NCI-H146 (cell line): ENCODE results near the gene FZR1.
"Not testable (repeated sequence)": the region's sequence is repeated elsewhere in the genome, so short reads cannot be mapped to it uniquely, and the experiment has no call there.

Experiments used
- DNase-seq: peaks from one replicate; lab custom pipeline; 2025; lab: John Stamatoyannopoulos, UW

The FZR1 gene

DNA sequence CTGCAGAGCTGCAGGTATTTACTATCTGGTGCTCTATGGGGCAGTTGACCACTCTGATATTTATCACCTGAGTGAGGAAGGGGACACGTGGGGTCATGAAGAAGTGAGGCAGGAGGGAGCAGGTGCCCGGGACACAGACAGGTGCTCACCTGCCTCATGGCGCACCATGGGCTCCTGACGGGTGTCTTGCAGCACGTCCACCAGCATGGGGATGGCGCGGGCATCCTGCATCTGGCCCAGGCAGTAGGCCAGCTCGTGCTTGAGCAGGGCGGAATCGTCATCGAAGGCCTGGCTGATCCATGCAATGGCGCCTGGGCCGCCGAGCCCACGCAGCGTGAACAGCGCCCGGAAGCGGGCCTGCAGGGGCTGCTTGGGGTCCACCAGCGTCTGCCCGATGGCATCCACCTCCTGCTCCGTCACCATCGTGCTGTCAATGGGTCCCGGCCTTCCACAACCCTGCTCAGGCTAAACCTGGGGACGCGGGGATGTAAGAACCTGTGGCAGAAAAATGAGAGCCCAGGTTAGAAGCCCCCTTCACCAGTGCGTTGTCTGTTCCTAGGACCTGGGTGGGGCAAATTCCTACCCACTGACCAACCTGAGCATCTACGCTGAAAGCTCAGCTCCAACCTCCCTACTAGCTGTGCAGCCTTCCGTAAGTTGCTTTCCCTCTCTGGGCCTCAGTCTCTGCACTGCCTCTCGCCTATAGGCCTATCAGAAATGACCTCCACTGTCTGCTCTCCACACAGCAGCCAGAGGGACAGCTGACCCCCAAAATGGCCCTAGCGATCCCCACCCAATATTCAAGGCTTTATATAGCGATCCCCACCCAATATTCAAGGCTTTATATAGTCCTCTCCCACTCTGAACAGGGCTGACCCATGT is 9.5 kb upstream of the FZR1 start:
- no peak for DNase-seq

DNA sequence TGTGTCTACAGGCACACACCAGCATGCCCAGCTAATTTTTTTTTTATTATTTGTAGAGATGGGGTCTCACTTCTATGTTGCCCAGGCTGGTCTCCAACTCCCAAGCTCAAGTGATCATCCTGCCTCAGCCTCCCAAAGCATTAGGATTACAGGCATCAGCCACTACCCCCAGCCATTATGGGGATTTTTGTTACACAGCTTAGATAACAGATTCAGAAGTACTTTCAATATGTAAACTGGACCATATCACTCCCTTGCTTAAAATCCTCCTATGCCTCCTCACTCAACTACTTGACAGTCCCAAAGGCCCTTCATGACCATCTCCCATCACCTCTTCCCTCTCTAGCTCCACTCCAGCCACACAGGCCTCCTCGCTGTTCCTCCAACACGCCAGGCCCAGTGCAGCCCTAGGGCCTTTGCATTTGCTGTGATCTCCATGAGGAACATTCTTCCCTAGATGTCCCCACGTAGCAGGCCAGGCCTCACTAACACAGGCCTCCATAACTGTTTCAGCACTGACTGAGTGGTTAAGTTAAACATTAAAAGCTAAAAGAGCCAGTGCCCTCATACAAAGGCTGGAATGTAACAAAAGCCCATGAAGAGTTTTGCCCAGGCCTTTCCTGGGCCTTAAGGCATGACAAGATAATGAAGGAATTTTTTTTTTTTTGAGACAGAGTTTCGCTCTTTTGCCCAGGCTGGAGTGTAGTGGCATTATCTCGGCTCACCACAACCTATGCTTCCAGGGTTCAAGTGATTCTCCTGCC is 8.2 kb upstream of the FZR1 start:
- DNase-seq = no peak

DNA sequence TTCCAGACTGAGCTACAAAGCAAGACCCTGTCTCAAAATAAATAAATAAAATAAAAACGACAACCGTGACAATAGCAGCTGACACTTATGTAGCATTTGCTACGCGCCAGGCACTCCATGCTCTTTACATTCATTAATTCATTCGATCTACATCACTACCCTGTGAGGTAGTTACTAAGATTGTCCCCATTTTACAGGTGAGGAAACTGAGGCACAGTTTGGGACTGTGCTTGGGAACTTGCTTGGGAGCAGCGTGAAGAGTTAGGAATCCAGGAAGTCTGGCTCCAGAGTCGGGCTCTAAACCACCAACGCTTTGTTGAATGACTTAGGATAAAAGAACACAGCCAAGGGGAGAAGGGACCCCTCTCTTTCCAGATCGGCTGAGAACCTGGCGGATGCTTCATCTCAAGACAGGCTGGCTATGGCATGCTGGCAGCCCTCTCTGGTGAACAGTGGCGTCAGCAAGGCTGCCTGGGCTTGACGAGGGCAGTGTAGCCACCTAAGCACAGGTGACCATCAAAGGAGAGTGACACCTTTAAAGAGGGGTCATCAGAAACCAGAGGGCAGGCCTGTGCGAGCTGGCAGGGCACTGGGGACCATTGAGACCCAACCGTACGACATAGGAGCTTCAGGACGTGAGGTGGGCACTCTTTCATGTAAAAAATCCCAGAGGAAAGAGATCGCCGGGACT is 6.2 kb upstream of the FZR1 start:
- peak; percentile 25 for DNase-seq

DNA sequence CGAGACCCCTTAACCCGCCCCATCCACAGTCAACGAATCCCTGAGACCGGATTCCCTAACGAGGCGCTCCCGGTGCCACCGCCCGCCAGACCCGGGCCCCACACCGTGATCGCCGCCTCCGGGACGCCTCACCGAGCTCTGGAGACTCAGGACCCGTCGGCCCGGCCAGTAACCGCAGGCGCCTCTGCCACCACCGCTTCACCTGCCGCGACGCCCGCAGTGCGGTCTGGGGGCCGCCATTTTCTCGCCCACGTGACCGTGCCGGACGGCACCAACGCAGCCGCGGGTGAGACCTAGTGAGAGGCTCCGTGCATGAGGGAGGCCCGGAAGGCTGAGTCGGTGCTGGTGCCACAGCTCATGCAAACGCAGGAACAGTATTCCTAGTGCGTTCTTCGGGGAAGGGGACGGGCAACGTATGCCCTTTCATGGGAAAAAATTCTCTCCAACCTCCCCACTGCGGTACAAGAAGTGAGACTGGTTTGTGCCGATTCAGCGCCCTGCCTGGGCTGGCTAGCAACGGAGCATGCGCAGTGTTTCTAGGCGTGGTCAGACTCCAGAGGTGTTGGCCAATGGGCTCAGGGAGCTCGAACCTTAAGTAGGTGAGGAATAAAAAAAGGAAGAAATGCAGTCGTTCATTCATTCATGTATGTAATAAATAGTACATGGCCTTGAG is 5.5 kb upstream of the FZR1 start, which contains the start of gene DOHH:
Gene DOHH (minus strand): TSS at position 246 of the 673 bp plus-strand sequence. CDS start 3,860 bp downstream, outside the sequence.
- DNase-seq = peak; percentile 90

DNA sequence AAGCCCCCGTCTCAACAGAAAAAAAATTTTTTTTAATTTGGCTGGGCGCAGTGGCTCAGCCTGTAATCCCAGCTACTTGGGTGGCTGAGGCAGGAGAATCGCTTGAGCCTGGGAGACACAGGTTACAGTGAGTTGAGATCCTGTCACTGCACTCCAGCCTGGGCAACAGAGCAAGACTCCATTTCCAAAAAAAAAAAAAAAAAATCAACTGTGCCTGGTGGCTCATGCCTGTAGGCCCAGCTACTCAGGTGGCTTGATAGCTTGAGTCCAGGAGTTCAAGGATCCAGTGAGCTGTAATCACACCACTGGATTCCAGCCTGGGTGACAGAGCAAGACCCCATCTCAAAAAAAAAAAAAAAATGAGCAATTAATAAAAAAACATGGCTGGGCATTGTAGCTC is 4.3 kb upstream of the FZR1 start:
- DNase-seq = no peak

DNA sequence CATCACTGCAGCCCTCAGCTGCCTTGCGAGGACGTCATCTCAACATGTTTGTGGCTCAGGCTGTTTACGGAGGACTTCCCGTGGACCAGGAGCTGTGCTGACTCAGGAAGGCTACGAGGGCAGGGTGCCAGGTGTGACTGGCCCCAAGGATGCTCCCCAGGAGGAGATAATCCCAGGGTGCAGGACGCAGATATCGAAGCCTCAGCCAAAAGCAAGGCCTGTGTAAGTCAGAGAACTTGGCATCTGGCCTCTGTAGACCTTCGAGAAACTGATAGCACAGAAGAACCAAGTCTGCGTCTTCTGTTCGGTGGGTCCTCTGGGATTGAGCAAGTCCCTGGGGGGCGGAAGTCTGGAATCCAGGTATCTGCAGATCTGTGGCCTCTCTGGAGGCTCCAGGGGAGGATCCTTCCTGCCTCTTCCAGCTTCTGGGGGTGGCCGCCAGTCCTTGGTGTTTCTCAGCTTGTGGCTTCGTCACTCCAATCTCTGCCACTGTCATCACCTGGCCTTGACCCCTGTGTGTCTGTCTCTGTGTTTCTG is 3.0 kb upstream of the FZR1 start:
- no peak for DNase-seq

DNA sequence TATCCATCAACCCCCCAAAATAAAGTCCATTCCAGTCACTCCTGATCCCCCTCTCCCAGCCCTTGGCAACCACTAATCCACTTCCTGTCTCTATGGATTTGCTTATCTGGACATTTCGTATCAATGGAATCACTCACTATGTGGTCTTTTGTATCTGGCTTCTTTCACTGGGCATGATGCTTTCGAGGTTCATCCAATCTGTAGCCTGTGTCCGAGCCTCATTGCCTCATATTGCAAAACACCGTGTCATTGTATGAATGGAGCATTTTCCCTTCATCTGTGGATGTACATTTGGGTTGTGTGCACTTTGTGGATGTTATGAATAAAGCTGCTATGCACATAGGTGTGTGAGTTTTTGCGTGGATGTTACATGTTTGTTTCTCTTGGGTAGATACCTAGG is 1.4 kb upstream of the FZR1 start:
- DNase-seq = peak; percentile 44

DNA sequence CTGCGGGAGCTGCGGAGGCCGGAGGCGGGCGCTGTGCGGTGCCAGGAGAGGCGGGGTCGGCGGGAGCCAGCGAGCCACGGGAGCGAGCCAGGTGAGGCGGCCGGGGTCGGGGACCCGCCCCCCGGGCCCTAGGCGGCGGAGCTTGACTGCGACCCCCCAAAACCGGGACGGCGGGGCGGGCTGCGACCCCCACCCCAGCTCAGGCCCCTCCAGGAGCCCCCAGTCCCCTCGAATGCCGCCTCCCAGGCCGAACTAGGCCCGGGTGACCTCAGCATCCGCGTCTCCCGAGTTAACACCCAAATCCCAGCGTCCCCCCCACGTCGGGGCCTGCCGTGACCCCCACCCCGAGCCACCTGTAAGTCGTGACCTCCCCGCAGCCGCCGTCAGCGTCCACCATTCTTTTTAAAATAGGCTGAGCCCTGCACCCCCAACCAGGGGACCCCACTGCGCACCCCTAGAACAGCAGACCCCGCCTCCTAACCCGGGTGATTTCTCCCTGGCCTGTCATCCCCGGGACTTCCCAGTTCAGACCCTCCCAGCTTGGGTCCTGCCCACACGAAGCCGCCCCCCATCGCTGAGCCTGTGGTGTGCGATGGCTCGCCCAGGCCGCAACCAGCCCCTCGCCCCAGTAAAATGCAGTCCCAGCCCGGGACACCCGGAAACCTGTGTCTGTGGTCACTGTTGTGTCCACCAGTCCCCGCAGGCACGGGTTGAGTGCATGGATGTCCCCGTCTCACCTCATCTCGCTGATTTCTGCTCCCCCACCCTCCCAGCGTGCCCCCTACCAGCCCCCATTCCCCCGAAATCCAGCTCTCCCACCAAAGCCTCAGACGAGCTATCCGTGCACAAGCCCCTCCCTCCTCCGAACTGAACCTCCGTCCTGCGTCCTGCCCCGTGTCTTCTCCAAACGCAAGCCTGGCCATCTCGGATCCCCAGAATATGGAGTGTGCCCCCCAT is 551 bp downstream of the FZR1 start:
- no peak for DNase-seq

DNA sequence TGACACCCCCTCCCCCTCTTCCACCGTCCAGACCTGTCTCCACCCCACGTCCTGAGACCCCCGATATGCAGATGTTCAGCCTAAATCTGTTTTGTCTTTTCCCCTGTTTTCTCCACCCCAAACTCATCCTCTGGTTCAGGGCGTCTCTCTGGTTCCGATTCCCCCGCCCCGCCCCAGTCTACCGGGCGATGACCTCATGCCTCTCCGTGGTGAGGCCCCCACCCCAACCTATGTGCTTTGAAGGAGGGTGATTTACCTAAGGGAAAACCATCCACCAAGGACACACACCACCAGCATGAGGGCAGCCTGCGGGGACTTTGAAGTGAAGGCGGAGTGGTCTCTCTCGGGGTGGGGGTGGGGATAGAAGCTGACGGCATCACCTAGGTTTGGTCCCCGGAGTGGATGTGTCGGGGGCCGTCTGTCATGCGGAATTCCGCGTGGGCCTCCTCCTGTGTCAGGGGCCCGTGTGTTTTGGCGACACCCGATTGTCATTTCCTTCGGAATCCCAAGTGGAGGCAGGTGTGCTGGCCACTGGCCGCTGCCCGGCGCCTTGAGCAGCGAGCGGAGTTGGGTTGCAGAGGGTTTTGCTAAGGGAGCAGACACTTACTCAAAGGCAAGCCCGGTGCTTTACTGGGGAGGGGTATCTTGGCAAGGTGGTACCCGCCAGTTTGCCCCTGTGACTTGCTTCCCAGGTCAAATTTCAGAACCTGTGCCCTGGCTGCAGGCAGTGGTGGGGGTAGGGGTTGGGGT is 1.4 kb downstream of the FZR1 start:
- no peak for DNase-seq

DNA sequence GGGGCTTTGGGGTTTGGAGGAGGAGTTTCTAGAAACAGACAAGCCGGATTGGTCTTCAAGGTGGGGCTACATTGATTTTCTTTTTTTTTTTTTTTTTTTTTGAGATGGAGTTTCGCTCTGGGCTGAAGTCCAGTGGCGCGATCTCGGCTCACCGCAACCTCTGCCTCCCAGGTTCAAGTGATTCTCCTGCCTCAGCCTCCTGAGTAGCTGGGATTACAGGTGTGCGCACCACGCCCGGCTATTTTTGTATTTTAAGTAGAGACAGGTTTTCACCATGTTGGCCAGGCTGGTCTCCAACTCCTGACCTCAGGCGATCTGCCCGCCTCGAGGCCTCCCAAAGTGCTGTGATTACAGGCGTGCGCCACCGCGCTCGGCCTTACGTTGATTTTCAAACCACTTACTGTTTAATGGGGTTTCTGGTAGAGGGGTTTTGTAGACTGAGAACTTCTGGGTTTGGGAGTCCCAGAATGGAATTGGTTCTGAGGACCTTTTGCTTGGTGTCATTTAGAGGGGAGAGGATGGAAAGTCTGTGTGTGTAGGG is 2.1 kb downstream of the FZR1 start:
- DNase-seq = not testable (repeated sequence)

DNA sequence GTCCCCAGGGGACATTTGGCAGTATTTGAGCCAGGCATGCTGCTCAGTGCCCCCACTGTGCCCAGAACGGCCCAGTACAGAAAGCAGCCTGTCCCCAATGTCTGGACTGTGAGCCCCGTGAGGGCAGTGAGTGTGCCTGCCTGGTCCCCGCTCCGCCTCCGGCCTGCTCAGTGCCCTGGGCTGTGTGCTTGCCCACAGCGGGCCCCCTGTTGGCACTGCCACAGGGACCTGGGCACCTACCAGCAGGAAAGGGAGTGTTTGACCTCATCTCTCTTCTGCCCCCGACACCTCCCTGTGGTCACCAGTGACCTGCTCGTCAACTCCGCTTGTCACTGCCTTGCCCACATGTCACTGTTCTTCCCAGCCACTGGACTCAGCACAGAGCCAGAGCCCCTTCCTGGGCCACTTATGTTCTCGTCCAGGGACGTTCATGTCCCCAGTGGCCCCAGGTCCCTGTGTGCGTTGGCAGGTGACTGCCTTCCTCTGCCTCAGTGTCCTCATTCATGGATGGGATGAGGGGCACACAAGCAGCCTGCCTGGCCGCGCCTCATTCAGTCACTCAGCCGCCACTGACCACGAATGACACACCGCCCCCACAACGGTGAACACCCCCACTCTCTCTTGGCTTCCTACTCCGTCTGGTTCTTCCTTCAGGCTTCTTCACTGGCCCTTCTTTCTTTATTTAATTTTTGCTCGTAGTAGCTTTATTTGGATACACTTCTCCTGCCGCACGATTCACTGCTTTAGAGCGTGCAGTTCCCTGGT is 2.8 kb downstream of the FZR1 start:
- DNase-seq = no peak

DNA sequence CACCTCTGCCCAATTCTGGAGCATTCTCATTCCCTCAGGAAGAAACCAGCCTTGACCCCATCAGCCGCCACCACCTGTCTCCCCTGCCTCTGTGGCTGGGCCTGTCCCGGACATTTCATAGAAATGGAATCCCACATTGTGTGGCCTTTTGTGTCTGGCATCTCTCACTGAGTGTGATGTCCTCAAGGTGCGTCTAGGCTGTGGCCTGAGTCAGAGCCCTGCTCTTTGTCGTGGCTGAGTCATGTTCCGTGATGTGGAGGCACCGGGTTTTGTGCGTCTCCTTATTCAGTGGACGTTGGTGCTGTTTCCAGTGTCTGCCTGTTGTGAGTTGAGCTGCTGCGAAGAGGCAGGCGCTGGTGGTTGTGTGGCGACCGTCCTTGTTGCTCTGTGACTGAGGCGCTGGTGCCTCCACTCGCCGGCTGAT is 3.5 kb downstream of the FZR1 start:
- no peak for DNase-seq

DNA sequence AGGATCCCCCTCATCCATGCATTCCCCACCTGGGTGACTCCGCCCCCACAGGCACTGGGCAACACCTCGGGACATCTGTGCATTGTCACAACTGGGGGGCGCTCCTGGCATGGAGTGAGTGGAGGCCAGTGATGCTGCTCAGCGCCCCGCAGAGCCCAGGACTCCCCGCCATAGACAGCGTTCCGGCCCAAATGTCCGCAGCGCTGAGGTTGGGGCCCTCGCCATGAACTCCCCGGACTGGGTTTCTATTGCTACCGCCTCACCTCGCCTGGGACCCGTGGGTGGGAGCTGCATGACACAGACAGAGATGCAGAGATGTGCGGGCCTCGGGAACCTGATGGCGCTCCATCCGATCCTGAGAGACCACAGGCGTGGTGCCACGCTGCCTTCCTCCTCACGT is 4.6 kb downstream of the FZR1 start:
- no peak for DNase-seq

DNA sequence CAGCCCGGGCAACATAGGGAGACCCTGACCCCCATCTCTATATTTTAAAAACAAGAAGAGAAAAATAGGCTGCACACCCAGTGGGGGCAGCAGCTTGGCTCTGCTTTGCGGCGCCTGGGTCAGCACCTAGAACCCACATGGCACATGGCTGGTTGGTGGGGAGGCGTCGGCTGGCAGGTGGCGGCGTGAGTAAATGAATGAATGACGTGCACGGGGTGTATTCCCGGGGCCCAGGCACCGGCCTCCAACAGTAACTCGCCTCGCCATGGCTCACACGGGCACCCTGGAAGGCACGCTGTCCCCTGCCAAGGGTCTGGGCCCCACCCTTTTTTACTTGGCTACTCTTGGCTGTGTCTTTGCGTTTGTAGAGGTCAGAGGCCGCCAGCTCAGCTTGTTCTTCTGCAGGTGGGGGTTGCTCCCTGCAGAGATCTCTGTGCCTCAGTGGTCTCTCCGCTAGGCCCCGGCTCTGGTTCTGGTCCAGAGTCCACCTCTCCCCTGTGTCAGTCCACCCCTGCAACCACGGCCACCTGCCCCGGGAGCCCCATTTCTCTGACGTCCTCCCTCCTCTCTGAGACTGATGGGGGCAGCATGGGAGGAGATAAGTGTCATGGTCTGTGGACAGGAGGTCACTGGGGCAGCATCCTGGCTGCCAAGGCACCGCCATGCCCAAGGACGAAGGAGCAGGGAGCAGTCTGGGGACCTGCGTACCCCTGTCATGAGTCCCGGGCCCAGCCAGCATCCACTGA is 5.6 kb downstream of the FZR1 start:
- no peak for DNase-seq

DNA sequence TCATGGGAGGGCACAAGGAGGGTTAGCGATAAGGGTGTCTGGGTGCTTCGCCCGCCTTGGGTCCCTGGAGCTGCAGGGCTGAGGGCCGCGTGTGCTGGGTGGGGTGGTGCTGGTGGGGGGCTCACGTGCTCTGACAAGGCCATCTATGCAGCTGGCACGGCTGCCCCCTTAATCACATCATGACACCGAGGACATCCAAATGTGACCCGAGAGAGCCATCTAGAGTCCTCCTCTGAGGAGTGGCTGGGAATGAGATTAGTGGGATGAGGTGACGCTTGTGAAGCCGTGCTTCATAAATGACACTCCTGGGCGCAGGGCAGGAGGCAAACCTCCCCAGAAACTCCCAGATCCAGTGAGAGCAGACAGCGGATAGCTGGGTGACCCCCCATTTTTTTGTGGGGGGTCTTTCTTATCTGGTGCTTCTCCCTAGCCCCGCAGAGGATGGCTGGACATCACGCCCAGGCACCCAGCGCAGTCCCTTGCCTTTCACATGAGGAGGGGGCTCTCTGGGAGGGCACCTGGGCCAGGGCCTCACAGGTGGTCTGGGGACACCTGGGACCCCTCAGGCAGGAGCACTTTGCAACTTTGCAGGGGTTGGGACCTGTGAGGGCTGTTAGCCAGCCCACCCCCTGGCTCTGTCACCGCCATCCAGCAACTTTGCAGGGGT is 6.6 kb downstream of the FZR1 start:
- no peak for DNase-seq

DNA sequence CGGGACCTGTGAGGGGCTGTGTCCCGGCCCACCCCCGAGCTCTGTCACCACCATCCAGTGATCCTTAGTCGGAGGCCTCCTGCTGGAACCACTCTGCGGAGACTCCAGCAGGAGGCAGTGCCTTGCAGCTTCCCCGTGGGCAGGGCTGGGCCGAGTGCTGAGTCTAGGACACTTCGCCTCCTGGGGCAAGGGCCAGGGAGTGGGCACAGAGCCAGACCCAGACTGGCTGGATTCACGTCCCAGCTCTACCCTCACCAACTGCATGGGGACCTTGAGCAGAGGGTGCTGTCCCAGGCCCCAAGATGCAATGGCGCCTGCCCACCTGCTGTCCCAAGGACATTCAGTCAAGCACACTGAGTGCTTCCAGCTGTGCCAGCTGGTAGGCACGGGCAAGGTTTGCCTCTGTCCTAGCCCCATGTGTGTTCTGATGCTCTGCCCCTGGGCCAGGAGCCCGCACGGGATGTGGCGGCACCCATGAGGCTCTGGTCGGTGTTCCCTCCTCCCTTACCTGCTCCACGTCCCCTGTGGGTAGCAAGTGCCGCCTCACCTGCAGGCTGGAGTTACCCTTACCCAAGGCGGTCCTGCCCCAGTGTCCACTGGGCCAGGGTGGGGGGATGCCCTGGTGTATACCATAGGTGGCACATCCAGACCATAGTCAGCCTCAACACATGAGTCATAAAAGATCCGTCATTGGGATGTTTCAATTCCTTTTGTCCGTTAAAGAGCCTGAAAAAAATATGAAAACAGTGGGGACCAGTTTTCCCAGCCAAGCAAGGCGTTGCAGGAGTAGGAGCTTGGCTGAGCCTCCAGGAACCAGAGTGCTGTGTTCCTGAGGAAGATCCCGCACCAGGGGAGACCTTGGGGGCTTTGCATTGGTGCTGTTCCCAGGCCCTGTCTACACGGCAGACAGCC is 7.4 kb downstream of the FZR1 start:
- DNase-seq = no peak
